OCI-LY7 (cell line): ENCODE data around the gene PLEKHM1. TPM values are rescaled to one million over a fixed set of nuclear protein-coding genes. Genes with fewer than 3 reads are reported as not detected.

Experiments
- BruUV-seq: library from RNA; stranded (reverse); fragments of 400-500 nt; replicated peaks from 2 replicates; lab custom pipeline; 2021; lab: Mats Ljungman, UMichigan
- CTCF ChIA-PET: fragments of 300-600 bp; sonication (Branson Sonifier 250); formaldehyde crosslinking; loops from one replicate; lab custom pipeline; 2022; ENCODE audit warnings: antibody characterized with exemption; ENCODE audit not compliant: unreplicated experiment; lab: Charles Lee
- POLR2A ChIA-PET: fragments of 300-600 bp; sonication (Branson Sonifier 250); formaldehyde crosslinking; loops from one replicate; lab custom pipeline; 2022; ENCODE audit warnings: antibody characterized with exemption; lab: Charles Lee
- DNase-seq: peaks from one replicate; pipeline ENCODE4 v3.0.0-alpha.2; 2015; ENCODE audit warnings: low spot score
- H2AFZ ChIP-seq: fragments of 200-600 bp; sonication (generic), shearing (Covaris generic); 2 replicates; pipeline ENCODE4 v1.6.1; 2014; ENCODE audit warnings: mild to moderate bottlenecking, antibody characterized with exemption, low read length, moderate library complexity
- H3K27ac ChIP-seq: fragments of 200-600 bp; sonication (generic); 2 replicates; pipeline ENCODE4 v1.5.1; 2014; ENCODE audit warnings: mixed run types, low read depth, mild to moderate bottlenecking, moderate library complexity, low read length, inconsistent platforms; ENCODE audit not compliant: poor library complexity, severe bottlenecking
- H3K36me3 ChIP-seq: fragments of 200-600 bp; sonication (generic); 2 replicates; pipeline ENCODE4 v1.6.1; 2014; ENCODE audit warnings: mild to moderate bottlenecking, antibody characterized with exemption, low read length, moderate library complexity, mixed read lengths; ENCODE audit not compliant: insufficient read depth
- H3K4me1 ChIP-seq: fragments of 200-600 bp; sonication (generic); 2 replicates; pipeline ENCODE4 v1.5.1; 2014; ENCODE audit warnings: mild to moderate bottlenecking, low read length; ENCODE audit not compliant: insufficient read depth, poor library complexity, severe bottlenecking
- H3K4me2 ChIP-seq: fragments of 200-600 bp; sonication (generic); 2 replicates; pipeline ENCODE4 v1.6.1; 2014; ENCODE audit warnings: mild to moderate bottlenecking, low read length
- H3K4me3 ChIP-seq: fragments of 200-600 bp; sonication (generic); 2 replicates; pipeline ENCODE4 v1.5.1; 2014; ENCODE audit warnings: mild to moderate bottlenecking, low read depth, low read length; ENCODE audit not compliant: poor library complexity, severe bottlenecking
- H3K79me2 ChIP-seq: fragments of 200-600 bp; sonication (generic); 2 replicates; pipeline ENCODE4 v1.6.1; 2016; ENCODE audit warnings: low read depth, mild to moderate bottlenecking, low read length, moderate library complexity, mixed read lengths; ENCODE audit not compliant: insufficient read depth
- H3K9me2 ChIP-seq: fragments of 200-600 bp; sonication (generic); 2 replicates; pipeline ENCODE4 v1.6.1; 2016; ENCODE audit warnings: mild to moderate bottlenecking, low read length, mixed read lengths; ENCODE audit not compliant: insufficient read depth
- H3K9me3 ChIP-seq: fragments of 200-600 bp; sonication (generic); 2 replicates; pipeline ENCODE4 v1.6.1; 2014; ENCODE audit warnings: mild to moderate bottlenecking, mixed run types, low read length, mixed read lengths
- H4K20me1 ChIP-seq: fragments of 200-600 bp; sonication (generic); 2 replicates; pipeline ENCODE4 v1.6.1; 2014; ENCODE audit warnings: mild to moderate bottlenecking, antibody characterized with exemption, low read length, moderate library complexity, mixed read lengths; ENCODE audit not compliant: insufficient read depth
- CTCF ChIP-seq: fragments of 200-600 bp; sonication (generic); conservative IDR thresholded peaks from 2 replicates; pipeline ENCODE4 v1.5.1; 2014; ENCODE audit warnings: mild to moderate bottlenecking, antibody characterized with exemption, low read length, moderate library complexity, mixed read lengths
- EZH2phosphoT487 ChIP-seq: fragments of 200-600 bp; sonication (generic); IDR thresholded peaks from 2 replicates; pipeline ENCODE4 v1.6.1; 2018; ENCODE audit warnings: low read depth, borderline replicate concordance, mild to moderate bottlenecking, mixed run types, antibody characterized with exemption, low read length, moderate library complexity, mixed read lengths
- intact Hi-C: fragments of 100-400 bp; cut with micrococcal nuclease; formaldehyde crosslinking; loops from one replicate; pipeline ENCODE4 v1.10.0; 2022; ENCODE audit not compliant: unreplicated experiment
- total RNA-seq, 2 experiments: library from RNA; depleted of rRNA in 1 of 2; stranded (reverse); fragments of >200 nt in 1 of 2; shearing (Covaris generic) in 1 of 2; gene quantifications; 2 replicates each; pipeline ENCODE4 v1.2.3, GENCODE V29; 2014 to 2022

The PLEKHM1 gene
- total RNA-seq, 2 experiments from 2014 or later, result 11.8 to 29.3 TPM

- BruUV-seq, result no TSS peak
- H3K36me3 ChIP-seq, result no peaks in the 10 kb centered on the region
These were observed 54.4 kb downstream of the PLEKHM1 start for GRCh38 chr17:45436161-45436560.

GRCh38 chr17:45435481-45435880 lies 55.0 kb downstream of the PLEKHM1 start:
- Histone ChIP-seq H3K9me3 (no peaks in the 10 kb centered on the region), H3K79me2 (no peaks in the 10 kb centered on the region), H3K36me3 (no peaks in the 10 kb centered on the region), H3K4me1 (peaks cover 28% of the 10 kb centered on the region), H3K4me2 (no peak overlapping the region), H3K27ac (no peak overlapping the region), H2AFZ (no peak overlapping the region), H3K4me3 (no peak overlapping the region), H4K20me1 (no peaks in the 10 kb centered on the region), H3K9me2 (no peaks in the 10 kb centered on the region)
- TF ChIP-seq CTCF, result no peak
- no peak for TF ChIP-seq EZH2phosphoT487
- intact Hi-C loops, result no loop called here
- POLR2A ChIA-PET, result no interaction called here
- no TSS peak for BruUV-seq
- CTCF ChIA-PET, result no interaction called here
- no peak for DNase-seq

More at GRCh38 chr17:45436161-45436560, 54.4 kb downstream of the PLEKHM1 start:
- Histone ChIP-seq H3K9me2 (no peaks in the 10 kb centered on the region), H3K27ac (no peak overlapping the region), H3K4me3 (no peak overlapping the region), H3K79me2 (no peaks in the 10 kb centered on the region), H3K9me3 (no peaks in the 10 kb centered on the region), H4K20me1 (no peaks in the 10 kb centered on the region), H2AFZ (no peak overlapping the region), H3K4me1 (peaks cover 29% of the 10 kb centered on the region), H3K4me2 (no peak overlapping the region)
- ChIA-PET POLR2A (no interaction called here), CTCF (no interaction called here)
- no peak for DNase-seq
- TF ChIP-seq CTCF, result no peak
- TF ChIP-seq EZH2phosphoT487, result no peak
- intact Hi-C loops, result no loop called here

GRCh38 chr17:45433159-45433535 lies 57.4 kb downstream of the PLEKHM1 start:
- intact Hi-C loops, result no loop called here

More at GRCh38 chr17:45433159-45433535, 57.4 kb downstream of the PLEKHM1 start:
- Histone ChIP-seq H3K36me3 (no peaks in the 10 kb centered on the region), H3K79me2 (no peaks in the 10 kb centered on the region), H3K4me3 (no peak overlapping the region), H3K9me3 (no peaks in the 10 kb centered on the region), H3K4me2 (no peak overlapping the region), H2AFZ (no peak overlapping the region), H3K27ac (no peak overlapping the region), H4K20me1 (no peaks in the 10 kb centered on the region), H3K9me2 (no peaks in the 10 kb centered on the region), H3K4me1 (peaks cover 37% of the 10 kb centered on the region)
- ChIA-PET CTCF (no interaction called here), POLR2A (no interaction called here)
- DNase-seq, result no peak
- BruUV-seq, result no TSS peak
- TF ChIP-seq EZH2phosphoT487 (no peak), CTCF (no peak)
